Measurements from ENCODE around the gene DOHH. TPM values are rescaled to one million over a fixed set of nuclear protein-coding genes. Genes with fewer than 3 reads are reported as not detected.

The DOHH gene
- total RNA-seq, 1 donor from 2014 or later = 12.2 TPM

GRCh38 chr19:3528539-3529211 is 28.2 kb upstream of the DOHH start:
- ATAC-seq = no peak
- no peak for DNase-seq
- H3K4me3 ChIP-seq = no peak overlapping the region
- no peaks in the 10 kb centered on the region for H3K4me1 ChIP-seq
- H3K27ac ChIP-seq = no peak overlapping the region
- intact Hi-C loops (cut with DNase I) = no loop called here
- H3K27me3 ChIP-seq = no peaks in the 10 kb centered on the region
- no peak for TF ChIP-seq CTCF (IDR thresholded peaks at IDR 0.05)
- peaks cover 69% of the 10 kb centered on the region for H3K36me3 ChIP-seq
- H3K9me3 ChIP-seq = no peaks in the 10 kb centered on the region

GRCh38 chr19:3528080-3528479 is 27.6 kb upstream of the DOHH start:
- TF ChIP-seq CTCF (IDR thresholded peaks at IDR 0.05) = no peak
- intact Hi-C loops (cut with DNase I) = no loop called here
- Histone ChIP-seq H3K27me3 (no peaks in the 10 kb centered on the region), H3K4me1 (no peaks in the 10 kb centered on the region), H3K36me3 (peaks cover 69% of the 10 kb centered on the region), H3K27ac (no peak overlapping the region), H3K9me3 (no peaks in the 10 kb centered on the region), H3K4me3 (no peak overlapping the region)
- no peak for DNase-seq
- ATAC-seq = no peak

GRCh38 chr19:3527238-3527910 is 26.9 kb upstream of the DOHH start:
- DNase-seq (no peak), ATAC-seq (no peak)
- intact Hi-C loops (cut with DNase I) = no loop called here

GRCh38 chr19:3526507-3527237 is 26.2 kb upstream of the DOHH start:
- no peak for ATAC-seq
- no peak for DNase-seq
- intact Hi-C loops (cut with DNase I) = no loop called here
- Histone ChIP-seq H3K9me3 (no peaks in the 10 kb centered on the region), H3K27ac (no peak overlapping the region), H3K4me3 (no peak overlapping the region), H3K27me3 (no peaks in the 10 kb centered on the region), H3K36me3 (peaks cover 57% of the 10 kb centered on the region), H3K4me1 (no peaks in the 10 kb centered on the region)
- no peak for TF ChIP-seq CTCF (IDR thresholded peaks at IDR 0.05)

More at GRCh38 chr19:3527238-3527910, 26.9 kb upstream of the DOHH start:
- Histone ChIP-seq H3K27me3 (no peaks in the 10 kb centered on the region), H3K27ac (no peak overlapping the region), H3K4me1 (no peaks in the 10 kb centered on the region), H3K36me3 (peaks cover 64% of the 10 kb centered on the region), H3K9me3 (no peaks in the 10 kb centered on the region), H3K4me3 (no peak overlapping the region)
- no peak for TF ChIP-seq CTCF (IDR thresholded peaks at IDR 0.05)

- Histone ChIP-seq H3K27ac (no peak overlapping the region), H3K4me3 (no peak overlapping the region), H3K36me3 (peaks cover 45% of the 10 kb centered on the region), H3K4me1 (no peaks in the 10 kb centered on the region), H3K27me3 (no peaks in the 10 kb centered on the region), H3K9me3 (no peaks in the 10 kb centered on the region)
- TF ChIP-seq CTCF (IDR thresholded peaks at IDR 0.05) = no peak
- intact Hi-C loops (cut with DNase I) = no loop called here
- DNase-seq (no peak), ATAC-seq (no peak)
These were observed 24.5 kb upstream of the DOHH start for GRCh38 chr19:3524904-3525451.

All from upper lobe of right lung (tissue), 1 donor.